Dermis blood vessel endothelial cell (primary cell): ENCODE data around the gene JPH3. TPM values are rescaled to one million over a fixed set of nuclear protein-coding genes. Genes with fewer than 3 reads are reported as not detected.

Experiments
- DNase-seq: peaks from one replicate; pipeline ENCODE4 v3.0.0; 2010
- total RNA-seq: library from RNA; depleted of rRNA; stranded (reverse); fragments of >200 nt; gene quantifications from 2 replicates; pipeline ENCODE4 v1.2.3, GENCODE V29; 2014

Gene JPH3
- total RNA-seq, 1 donor from 2014 or later = 0.34 TPM

DNA sequence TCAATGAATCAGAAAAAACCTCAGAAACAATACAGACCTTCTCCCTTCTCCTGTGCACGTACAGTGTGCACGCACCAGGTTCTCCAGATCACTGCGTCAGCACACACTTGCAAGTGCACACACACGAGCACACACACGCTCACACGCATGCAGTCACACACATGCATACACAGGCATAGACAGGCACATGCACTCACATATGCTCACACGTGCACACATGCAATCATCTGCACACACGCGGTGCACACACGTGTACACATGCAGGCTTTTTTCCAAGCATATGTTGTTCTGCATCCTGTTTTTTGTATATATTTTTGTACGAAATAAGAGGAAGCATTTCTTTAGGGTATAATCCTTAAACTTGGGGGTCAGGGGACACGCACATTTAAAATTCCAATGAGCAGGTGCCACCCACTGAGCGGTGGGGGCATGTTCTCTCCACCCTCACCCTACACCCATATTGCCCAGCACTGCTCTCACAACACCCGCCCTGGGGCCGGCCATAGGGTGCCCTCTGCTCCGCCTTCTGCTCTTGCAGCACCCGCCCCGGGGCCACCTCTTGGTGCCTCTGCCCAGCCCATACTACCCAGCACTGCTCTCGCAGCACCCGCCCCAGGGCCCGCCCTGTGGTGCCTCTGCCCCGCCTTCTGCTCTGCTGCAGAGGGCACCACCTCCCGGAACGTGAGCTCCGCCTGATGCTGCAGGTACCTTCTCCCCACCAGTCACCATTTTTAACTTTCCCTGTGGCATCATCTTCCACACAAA is 142.6 kb downstream of the JPH3 start:
- DNase-seq = no peak

DNA sequence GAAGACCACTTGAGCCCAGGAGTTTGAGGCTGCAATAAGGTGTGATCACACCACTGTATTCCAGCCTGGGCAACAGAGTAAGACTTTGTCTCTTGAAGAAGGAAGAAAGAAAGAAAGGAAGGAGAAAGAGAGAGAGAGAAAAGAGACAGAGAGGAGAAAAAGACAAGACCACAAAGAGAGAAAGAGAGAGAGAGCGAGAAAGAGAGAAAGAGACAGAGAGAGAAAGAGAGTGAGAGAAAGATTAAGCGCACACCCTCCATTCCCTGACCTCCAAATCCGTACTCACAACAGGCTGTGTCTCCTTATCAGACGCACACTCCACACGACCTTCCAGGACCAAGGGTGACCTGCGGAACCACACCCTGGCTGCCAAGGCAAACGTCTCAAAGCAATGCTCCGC is 143.9 kb downstream of the JPH3 start:
- DNase-seq = no peak

Other genes starting within 250 kb of the JPH3 start
- 24.4 and 36.1 TPM in 2 replicates for gene FBXO31, start 218.7 kb upstream of the JPH3 start, total RNA-seq
- gene MAP1LC3B, start 210.2 kb upstream of the JPH3 start, total RNA-seq = 23.3 and 44.8 TPM in 2 replicates
- 7.5 and 12.5 TPM in 2 replicates for gene ZCCHC14, start 109.5 kb upstream of the JPH3 start, total RNA-seq
- gene KLHDC4, start 163.5 kb downstream of the JPH3 start, total RNA-seq = 28.2 and 36.4 TPM in 2 replicates